NCI-H1092 treated with DMSO at 0.1 percent for 48 hours (cell line): ENCODE data around the gene SLC29A2.

Experiments
- DNase-seq: peaks from one replicate; lab custom pipeline; 2025; lab: John Stamatoyannopoulos, UW

Gene SLC29A2

DNA sequence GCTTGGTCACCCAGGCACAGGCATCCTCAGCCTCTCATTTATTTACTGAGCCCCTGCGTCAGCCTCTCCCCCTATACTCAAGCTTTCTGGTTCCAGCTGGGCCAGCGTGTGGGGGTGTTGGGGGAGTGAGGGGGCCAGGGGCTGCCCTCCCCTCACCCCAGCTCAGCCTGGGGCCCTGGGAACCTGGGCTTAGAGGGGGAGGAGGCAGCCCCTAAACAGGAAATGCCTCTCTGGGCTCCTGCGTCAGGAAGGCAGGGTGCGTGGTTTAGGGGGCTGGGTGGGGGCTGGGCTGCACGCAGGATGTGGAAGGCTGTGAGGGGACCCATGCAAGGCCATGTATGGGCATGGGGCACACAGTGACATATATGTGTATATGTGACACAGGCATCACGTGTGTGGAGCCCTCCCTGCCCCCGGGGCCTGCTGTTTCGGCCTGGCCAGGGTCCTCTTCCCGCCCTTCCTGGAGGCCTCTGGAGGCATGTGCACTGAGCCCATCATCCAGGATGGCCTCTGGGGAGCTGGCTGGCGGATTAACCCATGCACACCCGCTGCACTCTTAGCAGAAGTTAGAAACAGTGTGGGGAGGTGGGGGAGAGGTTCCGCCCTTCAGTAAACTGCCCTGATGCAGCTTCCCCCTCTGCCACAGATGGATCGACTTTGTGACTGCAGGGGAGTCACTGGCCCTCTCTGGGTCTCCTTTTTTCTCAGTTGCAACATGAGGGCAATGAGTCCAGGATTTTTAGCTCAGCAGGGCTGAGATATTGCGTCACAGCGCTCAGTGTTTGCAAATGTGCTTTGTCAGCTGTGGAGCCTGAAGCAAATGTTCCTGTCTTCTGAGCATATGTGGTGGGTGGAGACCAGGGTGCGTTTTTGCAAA is 53.6 kb downstream of the SLC29A2 start:
- no peak for DNase-seq

DNA sequence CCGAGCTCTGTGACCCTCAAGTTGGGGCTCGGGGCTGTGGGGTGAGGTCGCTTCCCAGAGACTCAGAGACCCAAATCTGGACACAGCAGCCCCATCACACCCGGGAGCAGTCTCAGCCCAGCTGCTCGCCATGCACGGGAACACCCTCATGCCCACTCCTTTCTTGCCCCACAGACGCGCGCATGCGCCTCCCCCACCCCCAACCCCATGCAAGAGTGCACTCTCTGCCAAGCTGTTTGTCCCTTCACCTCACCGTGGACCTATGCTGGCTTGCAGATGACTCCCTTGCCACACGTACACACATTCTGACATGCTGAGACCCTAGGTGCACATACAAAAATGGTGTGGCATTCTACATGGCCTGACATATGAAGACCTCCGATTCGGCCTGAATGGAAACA is 54.2 kb downstream of the SLC29A2 start:
- DNase-seq = no peak

DNA sequence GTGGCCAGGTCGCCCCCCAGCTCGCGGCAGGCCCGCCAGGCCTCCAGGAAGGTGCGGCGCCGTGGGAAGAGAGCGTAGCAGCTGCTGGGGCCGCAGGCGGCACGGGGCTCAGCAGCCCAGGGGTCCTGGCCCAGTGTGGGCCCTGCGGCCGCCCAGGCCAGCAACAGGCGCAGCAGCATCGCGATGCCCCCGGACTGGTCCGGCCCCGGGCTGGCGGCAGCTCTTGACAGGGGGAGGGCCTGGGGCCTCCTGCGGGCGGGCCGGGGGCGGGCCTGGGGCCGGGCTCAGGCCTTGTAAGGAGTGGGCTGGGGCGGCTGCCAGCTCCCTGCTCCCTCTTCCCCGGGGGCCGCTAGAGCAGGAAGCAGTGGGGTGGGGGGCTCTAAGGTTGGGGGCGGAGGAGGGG is 54.7 kb downstream of the SLC29A2 start, which contains the start of gene CD248:
CD248 (minus strand) TSS at position 196 of the 403 bp plus-strand sequence; CDS start at position 179, 17 bp downstream.
- DNase-seq = no peak

DNA sequence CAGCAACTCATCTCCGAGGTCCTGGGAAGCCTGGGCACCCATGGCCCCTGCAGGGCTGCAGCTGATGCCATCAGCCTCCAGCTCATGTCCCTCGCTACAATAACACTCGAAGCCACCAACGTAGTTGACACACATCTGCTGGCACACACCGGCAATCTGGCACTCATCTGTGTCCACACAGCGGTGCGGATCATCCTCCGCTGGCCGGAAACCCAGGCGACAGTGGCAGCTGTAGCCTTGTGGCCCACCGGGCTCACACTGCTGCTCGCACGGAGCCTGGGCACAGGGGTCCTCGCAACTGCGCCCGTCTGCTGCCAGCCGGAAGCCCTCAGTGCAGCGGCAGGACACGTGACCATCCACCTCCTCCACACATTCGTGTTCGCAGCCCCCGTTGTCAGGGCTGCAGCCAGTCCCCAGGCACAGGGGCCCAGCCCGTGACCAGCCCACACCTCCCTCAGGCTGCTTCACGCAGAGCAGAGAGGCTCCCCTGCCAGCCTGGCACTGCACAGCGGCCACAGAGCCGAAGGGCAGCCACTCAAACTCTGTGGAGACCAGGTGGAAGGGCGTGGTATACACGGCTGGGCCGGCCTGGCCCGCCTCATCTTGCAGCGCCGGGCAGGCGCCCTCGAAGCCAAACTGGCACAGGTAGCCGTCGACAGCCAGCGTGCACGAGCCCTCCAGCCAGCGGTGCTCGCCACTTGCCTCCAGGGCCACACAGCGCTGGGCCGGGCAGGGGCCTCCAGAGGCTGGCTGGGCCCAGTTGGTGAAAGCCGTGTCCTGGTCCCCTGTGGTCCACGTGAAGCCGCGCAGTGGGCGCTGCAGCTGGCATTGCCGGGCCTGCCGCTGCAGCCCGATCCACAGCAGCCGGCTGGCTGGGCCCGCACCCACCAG is 55.4 kb downstream of the SLC29A2 start:
- no peak for DNase-seq

DNA sequence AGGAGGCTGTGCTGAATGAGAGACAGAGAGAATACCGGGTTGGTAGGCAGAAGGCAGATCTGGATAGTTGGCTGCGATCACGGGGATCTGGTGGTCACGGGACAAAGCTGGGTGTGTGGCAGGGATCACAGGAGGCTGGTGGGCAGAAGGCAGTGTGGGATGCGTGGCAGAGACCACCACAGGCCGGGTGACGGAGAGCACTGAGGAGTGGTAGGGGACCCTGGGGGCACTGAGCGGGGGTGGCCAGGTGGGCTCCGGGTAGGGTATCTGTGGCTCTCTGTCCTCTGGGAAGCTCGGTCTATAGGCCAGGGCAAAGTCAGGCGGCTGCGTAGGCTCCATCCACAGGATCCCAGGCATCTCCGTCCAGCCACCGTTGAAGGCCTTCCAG is 56.1 kb downstream of the SLC29A2 start:
- no peak for DNase-seq

DNA sequence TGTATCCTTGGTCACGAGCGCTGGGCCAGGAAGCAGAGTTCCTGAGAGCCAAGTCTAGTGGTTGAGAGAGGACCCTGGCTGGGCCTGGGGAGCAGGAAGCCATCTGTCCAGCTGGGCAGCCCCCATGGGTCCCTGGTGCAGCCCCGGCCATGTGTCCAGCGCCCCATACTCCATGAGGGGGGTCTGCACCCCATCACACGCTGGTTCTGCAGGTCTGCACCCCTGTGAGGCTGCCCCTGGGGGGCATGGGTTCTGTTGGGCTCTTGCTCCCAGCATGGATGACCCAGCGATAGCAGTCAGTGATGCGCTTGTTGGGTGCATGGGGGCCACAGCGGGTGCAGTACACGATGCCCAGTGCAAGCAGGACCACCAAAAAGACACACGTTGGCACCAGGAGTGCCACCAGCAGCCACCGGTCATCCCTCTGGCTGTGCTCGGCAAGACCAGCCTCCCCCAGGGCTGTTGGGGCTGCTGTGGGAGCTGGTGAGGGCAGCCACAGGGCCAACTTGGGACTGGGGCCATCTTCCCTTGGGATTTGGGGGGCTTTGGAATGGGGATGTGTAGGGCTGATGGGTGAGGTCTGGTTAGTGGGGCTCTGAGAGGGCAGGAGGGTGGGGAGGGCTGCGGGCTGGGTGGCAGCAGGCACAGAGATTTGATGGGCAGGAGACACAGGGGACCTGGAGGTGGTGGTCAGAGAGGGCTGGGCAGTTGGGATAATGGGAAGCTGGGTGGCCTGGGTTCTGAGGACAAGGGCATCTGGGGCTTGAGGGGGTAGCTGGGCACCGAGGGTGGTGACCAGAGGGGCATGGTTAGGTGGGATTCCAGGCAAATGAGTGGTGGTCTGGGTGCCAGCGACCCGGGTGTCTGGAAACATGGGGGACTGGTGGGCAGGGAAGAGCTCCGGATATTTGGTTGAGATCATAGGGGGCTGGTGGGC is 56.7 kb downstream of the SLC29A2 start:
- no peak for DNase-seq

DNA sequence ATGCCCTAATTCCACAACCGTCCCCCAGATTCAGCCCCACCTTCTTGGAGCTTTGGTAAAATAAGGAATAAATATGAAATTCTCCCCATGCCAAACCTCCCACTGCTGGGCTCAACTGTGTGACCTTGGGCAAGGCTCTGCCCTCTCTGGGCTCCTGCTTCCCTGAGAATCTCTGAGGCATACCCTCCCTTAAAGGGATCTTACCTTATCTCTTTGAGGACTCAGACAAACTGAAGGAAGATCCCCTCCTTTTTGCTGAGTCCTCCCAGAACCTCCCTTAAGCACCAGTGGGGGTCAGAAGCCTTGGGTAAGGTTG is 57.4 kb downstream of the SLC29A2 start:
- DNase-seq = no peak

DNA sequence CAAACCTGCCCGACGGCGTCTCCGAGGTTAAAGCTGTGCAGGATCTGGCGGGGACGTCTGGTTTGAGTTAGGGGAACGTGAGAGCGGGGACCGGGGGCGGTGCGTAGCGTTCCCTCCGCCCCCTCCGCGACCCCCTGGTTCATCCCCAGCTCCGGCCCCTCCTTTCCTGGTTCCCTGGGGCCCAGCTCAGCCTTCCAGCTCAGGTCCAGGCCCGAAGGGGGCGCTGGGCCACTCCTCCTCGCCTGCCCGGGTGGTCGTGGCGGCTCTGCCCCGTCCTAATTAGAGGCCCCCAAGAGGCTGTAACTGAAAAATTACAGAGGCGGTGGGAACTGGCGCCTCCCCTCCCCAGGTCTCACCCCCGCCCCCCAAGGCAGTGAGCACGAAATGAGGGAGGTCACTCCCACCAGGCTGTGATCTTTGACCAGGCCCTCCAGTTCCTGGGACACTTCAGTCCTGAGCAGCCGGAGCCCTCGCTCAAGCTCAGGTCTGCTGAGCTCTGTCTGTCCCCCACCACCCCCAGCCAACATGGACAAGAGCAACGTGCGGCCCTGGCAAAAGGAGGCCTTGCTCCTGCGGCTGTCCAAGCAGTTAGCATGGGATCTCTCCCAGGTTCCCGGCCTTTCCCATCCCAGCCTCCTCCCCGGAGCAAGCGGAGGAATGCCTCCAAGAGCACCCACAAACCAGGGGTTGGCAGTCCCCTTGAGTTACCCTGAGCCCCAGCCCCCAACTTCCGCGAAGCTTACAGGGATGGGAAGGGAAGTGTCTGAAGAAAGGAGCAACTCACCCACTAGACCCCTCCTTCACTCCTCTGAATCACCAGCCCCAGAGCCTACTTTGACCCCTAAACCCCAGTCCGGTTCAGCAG is 58.0 kb downstream of the SLC29A2 start:
- DNase-seq = no peak

DNA sequence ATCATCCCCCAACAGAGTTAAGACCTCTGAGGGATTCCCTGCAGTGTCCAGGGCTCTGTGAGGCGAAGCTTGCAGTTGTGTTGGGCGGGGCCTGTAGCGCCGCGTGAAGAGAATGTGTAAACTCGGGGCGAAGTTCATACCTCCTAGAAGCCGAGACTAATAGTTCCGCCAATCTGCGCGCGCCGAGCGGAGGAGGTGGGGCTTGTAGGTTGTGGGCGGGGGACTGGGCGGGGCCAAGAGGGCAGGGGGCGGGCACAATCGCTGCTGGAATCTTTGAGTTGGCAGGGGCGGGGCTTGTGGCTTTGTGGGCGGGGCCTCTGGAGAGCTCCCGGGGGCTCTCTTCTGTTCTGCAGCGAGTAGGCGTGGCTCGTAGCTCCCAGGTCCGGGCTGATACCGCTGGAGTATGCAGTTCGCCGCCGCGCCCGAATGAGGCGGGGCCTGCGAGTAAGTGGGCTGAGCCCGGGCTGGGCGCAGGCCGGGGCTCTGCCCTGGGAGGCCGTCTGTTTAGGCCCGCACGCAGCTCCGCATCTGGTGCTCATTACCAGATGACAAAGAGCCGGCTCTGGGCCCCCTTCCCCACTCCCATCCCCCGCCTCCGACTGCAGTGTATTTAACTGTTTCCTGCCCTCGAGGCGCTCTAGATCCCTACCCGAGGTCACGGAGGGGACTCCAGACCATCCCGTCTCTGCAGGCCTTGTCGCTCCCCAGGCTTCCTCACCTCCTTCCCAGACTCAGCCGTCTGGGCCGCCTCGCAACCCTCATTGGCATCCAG is 58.8 kb downstream of the SLC29A2 start:
- peak; percentile 90 for DNase-seq
